Skin epidermis (tissue), 12 donors: Measurements from ENCODE around the gene MT3.
"Not testable (repeated sequence)": the region's sequence is repeated elsewhere in the genome, so short reads cannot be mapped to it uniquely, and the experiment has no call there.

ENCODE experiments used
- H3K27ac ChIP-seq, 21 experiments: fragments of 200-600 bp; sonication (generic) in 11 of 21; one replicate each; pipeline ENCODE4 v1.5.0; 2020; ENCODE audit warnings: mild to moderate bottlenecking in 3 of 21, inconsistent platforms in 2 of 21, moderate library complexity in 2 of 21
- H3K4me3 ChIP-seq, 7 experiments: fragments of 200-600 bp; sonication (generic) in 2 of 7; one replicate each; pipeline ENCODE4 v1.5.0; 2020; ENCODE audit warnings: inconsistent platforms in 2 of 7, mild to moderate bottlenecking in 2 of 7, moderate library complexity in 1 of 7

The MT3 gene

GRCh38 chr16:56608043-56608875 is 18.9 kb downstream of the MT3 start, which contains the start of gene MT2A:
MT2A (plus strand) TSS chr16:56608584; CDS start chr16:56608656, 72 bp downstream.
- H3K27ac ChIP-seq, result peak within 1 kb of the TSS; percentile 60 to 99 (median 92)
- H3K4me3 ChIP-seq, result peak within 1 kb of the TSS; percentile 44 to 69 (median 60)

DNA sequence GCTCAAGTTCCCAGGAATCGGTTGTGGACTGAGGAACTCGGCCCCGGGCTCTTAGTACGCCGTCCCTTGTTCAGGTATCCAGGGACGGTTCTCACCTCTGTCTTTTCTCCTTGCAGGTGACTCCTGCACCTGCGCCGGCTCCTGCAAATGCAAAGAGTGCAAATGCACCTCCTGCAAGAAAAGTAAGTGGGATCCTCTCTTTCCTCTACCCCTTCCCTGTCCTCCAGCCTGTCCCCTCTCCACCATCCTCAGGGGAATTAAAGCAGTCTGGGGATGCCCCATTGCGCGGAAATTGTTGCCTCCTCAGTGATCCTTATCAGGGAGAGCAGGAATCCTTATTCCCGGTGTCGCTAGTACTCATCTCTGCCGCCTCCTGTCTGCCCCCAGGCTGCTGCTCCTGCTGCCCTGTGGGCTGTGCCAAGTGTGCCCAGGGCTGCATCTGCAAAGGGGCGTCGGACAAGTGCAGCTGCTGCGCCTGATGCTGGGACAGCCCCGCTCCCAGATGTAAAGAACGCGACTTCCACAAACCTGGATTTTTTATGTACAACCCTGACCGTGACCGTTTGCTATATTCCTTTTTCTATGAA is 19.6 kb downstream of the MT3 start:
- H3K27ac ChIP-seq, result peak overlapping the region; percentile 56 to 99 (median 92)
- H3K4me3 ChIP-seq, result peak overlapping the region; percentile 44 to 69 (median 60)

GRCh38 chr16:56609463-56609921 is 20.2 kb downstream of the MT3 start:
- peak overlapping the region; percentile 44 to 69 (median 60) for H3K4me3 ChIP-seq
- peak overlapping the region; percentile 56 to 99 (median 92) for H3K27ac ChIP-seq

GRCh38 chr16:56610017-56610608 is 20.8 kb downstream of the MT3 start:
- Histone ChIP-seq H3K4me3 (peak overlapping the region in 6 of 7 experiments; percentile 44 to 69 (median 56)), H3K27ac (peak overlapping the region; percentile 48 to 99 (median 92))

DNA sequence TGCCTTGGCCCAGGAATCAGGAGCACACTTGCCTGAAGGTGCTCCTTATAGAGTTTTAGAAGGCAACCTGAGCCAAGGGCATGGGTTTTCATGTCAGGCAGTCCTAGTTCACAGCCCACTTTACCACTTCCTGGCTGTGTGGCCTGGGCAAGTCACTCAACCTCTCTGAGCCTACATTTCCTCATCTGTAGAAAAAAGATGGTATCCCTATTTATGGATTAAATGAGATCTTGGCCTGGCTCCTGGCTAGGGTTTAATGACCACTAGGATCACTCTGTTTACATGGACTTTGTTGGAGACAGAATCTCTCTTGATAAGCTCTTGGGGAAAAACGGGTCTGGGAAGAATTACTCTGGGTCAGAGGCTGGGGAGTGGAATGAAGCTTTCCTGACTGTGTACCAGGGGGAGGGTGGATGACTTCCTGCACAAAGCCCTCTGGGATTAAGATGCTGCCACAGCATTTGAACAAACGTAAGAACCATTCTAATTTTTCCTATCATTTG is 21.3 kb downstream of the MT3 start:
- peak overlapping the region; percentile 48 to 99 (median 92) for H3K27ac ChIP-seq
- H3K4me3 ChIP-seq, result no peak overlapping the region

GRCh38 chr16:56611281-56611833 is 22.0 kb downstream of the MT3 start:
- Histone ChIP-seq H3K4me3 (no peak overlapping the region), H3K27ac (peak overlapping the region in 18 of 21 experiments; percentile 84 to 99 (median 93))

- H3K27ac ChIP-seq, result no peak overlapping the region
- no peak overlapping the region for H3K4me3 ChIP-seq
Measured at GRCh38 chr16:56613706-56614105, 24.4 kb downstream of the MT3 start.

- H3K4me3 ChIP-seq, result no peak overlapping the region
- H3K27ac ChIP-seq, result no peak overlapping the region
Measured at GRCh38 chr16:56614549-56614991, 25.2 kb downstream of the MT3 start.

DNA sequence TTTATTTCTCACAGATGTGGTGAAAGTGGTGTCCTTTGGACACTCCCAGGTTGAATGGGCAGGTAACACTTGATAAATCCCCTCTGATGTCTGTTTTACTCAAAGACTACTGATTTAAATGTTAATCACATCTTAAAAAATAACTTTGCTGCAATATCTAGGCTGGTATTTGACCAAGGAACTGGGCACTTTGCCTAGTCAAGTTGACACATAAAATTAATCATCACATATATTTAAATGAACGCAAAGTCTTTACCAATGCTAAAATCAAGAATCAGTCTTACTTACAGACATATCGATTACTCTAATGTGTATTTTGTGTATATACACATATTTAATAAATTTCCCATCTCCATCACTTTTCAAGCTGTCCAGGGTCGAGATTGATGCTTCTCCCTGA is 26.0 kb downstream of the MT3 start:
- Histone ChIP-seq H3K27ac (no peak overlapping the region), H3K4me3 (no peak overlapping the region)

GRCh38 chr16:56616608-56617211 is 27.4 kb downstream of the MT3 start:
- peak overlapping the region in 8 of 21 experiments; percentile 0 to 67 (median 34) for H3K27ac ChIP-seq
- H3K4me3 ChIP-seq, result peak overlapping the region in 6 of 7 experiments; percentile 1 to 30 (median 22)

GRCh38 chr16:56617212-56618085 is 28.1 kb downstream of the MT3 start:
- peak overlapping the region in 6 of 7 experiments; percentile 1 to 30 (median 22) for H3K4me3 ChIP-seq

GRCh38 chr16:56618138-56618537 is 28.8 kb downstream of the MT3 start:
- H3K4me3 ChIP-seq, result no peak overlapping the region
- no peak overlapping the region for H3K27ac ChIP-seq

More at GRCh38 chr16:56617212-56618085, 28.1 kb downstream of the MT3 start:
- H3K27ac ChIP-seq, result peak overlapping the region in 9 of 21 experiments; percentile 0 to 67 (median 38)

- H3K27ac ChIP-seq, result no peak overlapping the region
- no peak overlapping the region for H3K4me3 ChIP-seq
Measured at GRCh38 chr16:56620339-56620897, 31.1 kb downstream of the MT3 start.

- H3K4me3 ChIP-seq, H3K27ac ChIP-seq: not testable (repeated sequence)
Measured at GRCh38 chr16:56621665-56622445, 32.5 kb downstream of the MT3 start.

DNA sequence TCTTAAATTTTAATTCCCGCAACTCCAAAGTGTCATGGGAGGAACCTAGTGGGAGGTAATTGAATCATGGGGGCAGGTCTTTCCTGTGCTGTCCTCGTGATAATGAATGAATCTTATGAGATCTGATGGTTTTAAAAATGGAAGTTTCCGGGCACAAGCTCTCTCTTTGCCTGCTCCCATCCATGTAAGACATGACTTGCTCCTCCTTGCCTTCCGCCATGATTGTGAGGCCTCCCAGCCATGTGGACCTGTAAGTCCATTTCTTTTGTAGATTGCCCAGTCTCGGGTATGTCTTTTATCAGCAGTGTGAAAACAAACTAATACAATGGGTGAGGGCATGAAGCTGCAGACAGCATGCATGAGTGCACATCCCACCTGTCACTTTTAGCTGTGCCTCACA is 33.9 kb downstream of the MT3 start:
- not testable (repeated sequence) for H3K4me3 ChIP-seq, H3K27ac ChIP-seq

GRCh38 chr16:56623637-56624036 is 34.3 kb downstream of the MT3 start:
- no peak overlapping the region for H3K4me3 ChIP-seq
- H3K27ac ChIP-seq, result no peak overlapping the region
